DMS153 treated with DMSO at 0.1 percent for 48 hours (cell line): ENCODE measurements around the gene TNNT1.
"Not testable (repeated sequence)": the region's sequence is repeated elsewhere in the genome, so short reads cannot be mapped to it uniquely, and the experiment has no call there.

Experiments
- DNase-seq: peaks from one replicate; lab custom pipeline; 2025; ENCODE audit not compliant: unreplicated experiment; lab: John Stamatoyannopoulos, UW

TNNT1 gene

DNA sequence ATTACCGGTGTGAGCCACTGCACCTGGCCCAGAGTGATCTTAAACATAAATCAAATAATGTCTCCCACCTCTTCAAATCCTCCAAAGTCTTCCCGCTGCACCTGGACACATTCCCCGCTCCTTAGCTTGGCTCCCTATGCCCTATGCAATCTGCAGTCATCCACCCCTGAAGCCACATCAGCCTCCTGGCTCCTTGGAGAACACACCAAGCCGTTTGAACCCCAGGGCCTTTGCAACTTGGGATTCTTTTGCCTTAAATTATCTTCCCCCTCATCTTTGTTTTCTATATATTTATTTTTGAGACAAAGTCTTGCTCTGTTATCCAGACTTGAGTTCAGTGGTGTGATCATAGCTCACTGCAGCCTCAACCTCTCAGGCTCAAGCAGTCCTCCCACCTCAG, 20.1 kb upstream of the TNNT1 start:
- no peak for DNase-seq

DNA sequence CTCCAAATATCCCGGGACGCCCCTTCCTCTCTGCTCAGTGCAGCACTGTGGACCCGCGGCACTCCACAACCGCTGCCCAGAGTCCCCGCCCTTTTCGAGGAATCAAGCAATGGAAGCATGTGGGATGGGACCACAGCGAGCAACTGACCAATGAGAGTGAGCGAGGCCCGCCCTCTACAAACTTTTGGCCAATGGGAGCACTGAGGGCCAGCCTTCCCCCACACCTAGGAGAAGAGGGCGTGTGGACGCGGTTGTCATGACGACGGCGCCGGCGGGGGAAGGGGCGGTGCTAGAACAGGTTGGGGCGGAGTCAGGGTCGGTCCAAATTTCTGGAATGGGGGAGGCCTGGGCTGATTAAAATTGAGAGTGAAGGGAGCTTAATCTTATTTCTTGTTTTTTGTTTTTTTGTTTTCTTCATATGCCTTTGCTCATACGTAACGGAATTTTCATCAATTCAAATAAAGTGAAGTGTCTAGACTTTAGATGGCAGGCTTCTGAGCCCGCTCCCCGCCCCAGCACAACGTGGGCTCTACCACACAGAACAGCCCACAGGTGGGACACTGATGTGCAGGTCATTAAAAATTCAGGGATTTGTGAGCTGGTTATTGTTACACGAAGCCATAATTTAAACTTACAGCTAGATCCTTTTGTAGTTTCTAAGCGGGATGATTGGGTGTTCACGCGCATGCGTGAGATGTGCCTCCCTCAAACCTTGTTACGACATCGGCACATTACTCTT, 17.7 kb upstream of the TNNT1 start, which contains the start of gene DNAAF3:
Gene DNAAF3, minus strand, starts transcription at position 84 of the 739 bp plus-strand sequence. CDS start 200 bp downstream, outside the sequence.
- peak; percentile 97 for DNase-seq

DNA sequence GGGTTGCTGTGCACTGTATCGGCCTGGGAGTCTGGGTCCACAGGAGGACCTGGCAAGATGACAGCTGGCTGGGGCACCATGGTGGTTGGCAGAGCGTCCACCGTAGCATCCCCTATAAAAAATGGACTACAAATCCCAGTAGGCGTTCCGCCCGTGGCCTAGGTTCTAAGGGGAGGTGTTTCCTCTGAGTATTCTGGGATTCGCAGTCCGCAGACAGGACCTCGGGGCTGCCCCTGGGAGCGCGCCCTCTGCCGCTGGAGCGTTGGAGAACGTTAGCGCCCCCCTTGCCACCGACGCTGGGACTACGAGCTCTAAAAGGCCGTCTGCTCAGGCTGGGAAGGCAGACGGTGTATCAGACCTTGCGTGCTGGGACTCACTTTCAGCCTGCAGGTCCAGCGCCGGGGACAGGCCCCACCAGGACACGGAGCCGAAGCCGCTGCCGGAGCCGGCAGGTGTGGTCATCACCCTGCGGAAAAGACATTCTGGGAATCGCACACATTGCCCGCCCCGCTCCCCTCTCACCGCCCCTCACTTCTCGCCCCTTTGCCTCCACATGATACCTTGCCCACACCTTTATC, 17.0 kb upstream of the TNNT1 start:
- peak; percentile 83 for DNase-seq

DNA sequence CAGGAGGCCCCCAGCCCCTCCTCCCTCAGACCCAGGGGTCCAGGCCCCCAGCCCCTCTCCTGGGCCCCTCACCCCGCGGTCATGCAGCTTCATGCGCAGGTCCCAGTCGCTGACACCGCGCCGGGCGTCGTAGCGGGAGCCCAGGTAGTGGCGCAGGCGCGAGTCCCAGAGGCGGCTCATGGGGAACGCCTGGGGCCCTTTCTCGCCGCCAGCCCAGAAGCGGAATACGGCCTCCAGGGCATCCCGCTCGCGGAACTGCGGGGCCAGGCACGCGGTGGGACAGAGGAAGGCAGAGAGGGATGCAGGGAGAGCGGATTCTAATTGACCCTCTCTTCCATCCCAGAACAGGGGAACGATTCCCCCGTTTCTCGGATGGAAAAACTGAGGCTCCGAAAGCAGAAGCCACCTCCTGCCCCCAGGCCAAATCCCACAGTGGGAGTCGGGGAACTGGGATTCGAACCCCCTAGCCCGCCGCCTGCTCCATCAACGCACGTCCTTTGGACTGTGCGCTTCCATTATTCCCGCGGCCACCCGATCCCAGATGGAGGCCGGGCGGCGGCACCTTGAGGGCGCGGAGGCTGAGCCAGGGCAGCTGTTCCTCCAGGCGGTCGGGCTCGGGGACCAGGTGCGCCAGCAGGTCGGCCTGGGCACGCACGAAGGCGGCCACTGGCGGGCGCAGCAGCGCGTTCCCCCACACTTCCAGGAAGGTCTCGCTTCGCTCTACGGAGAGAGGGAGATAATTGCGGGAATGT, 12.7 kb upstream of the TNNT1 start:
- DNase-seq = no peak

DNA sequence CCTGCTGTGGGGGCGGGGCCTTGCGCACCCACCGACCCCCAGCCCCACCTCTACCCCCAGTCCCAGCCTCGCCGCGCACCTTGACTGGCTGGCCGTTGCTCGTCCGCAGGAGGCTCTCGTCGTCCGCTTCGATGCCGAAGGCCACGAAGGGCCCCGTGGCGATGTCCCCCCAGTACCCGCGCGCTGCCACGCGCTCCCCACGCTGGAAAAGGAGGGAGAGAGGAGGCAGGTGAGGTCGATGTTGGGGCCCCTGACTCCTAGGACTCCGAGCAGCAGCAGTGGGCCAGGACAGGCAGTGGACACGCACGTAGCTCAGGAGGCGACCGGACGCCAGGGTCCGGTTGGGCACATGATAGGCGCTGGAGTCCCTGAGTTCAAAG, 12.0 kb upstream of the TNNT1 start:
- no peak for DNase-seq

DNA sequence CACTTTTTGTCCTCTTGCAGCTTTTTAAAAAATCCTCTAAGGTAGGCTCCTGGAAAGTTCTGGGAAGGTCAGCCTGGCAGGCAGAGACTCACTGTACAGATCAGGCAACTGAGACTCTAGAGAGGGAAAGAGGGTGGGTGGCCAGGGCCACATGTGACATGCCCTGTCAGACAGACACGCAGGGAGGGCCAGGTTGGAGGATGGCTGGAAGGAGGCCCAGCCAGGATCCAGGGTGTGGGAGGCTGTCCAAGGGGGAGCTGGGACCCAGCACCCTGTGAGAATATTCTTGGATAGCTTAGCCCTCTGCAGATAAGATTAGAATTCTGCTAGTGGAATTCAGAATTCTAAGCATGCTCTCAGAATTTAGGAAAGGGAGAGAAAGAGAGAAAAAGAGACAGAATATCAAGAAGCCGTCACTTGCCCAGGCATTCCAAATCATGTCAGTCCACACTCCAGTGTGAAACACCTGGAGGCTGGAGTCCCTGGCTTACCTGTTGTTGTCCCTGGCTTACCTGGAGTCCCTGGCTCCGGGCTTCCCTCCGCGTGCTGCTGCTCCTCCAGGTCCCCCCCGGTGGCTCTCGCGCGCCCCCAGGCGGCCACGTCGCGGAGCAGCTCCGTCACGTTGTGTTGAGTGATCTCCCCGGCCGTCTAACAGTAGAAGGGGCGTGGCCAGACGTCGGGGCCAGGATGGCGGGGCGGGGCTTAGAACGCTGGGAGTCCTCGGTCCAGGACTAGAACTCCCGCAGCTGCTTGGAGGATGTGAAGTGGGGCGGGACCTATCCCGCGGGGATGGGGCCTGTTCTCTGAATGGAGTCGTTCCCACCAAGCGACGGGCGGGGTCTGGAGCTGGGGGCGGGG, 11.4 kb upstream of the TNNT1 start:
- peak; percentile 97 for DNase-seq

DNA sequence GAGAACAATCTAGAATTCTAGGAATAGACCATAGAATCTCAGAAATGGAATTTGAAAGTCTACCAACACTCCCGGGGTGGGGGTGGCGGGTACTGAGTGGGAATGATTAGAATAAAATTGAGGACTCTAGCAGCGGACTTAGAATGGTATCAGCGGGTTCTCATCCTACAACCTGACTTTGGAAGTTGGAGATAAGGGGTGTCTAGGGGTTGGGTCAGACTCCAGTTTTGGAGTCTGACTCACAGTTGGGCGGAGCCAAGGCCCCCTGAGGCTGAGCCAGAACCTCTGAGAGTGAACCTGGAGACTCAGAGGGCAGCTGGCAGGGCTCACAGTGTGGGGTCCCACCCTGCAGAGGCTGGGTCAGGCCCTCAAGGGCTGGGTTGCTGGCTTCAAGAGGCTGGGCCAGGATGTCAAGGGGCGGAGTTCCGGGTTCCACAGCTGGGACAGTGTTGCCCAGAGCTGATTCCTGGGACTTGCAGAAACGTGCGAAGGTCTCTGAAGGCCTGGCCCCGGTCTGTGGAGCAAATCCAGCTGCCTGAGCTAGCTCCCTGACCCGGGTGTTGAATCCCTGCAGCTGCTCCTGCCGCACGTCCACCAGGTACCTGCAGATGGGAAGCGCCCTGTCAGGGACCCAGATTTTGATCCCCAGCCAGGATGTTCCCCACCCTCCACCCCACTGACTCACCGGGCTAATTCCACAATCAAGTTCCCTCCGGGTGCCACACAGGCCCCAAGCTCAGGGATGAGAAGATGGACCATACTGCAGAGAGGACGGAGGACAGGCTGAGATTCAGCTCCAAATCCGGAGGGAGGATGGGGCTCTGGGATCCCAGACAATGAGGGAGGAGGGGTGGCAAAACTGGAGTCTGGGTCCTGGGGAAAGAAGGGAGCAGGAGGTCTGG, 10.1 kb upstream of the TNNT1 start:
- no peak for DNase-seq

DNA sequence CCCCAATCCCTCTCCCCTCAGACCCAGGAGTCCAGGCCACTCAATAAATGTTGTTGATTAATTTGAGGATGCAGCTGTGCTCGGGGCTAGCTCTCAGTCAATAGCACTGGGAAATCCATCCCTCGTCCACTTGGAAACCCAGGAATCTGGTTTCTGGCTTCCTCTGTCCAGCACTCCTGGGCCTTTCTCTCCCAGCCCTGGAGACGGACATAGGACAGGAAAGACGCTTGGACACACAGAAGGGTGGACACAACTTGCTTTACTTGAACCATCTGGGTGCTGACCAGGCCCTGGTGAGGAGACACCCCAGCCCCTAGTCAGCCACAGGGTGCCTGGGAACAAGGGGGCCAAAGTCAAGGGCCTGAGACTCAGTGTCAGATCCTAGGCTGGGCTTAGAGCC, 9.4 kb upstream of the TNNT1 start:
- DNase-seq = no peak

DNA sequence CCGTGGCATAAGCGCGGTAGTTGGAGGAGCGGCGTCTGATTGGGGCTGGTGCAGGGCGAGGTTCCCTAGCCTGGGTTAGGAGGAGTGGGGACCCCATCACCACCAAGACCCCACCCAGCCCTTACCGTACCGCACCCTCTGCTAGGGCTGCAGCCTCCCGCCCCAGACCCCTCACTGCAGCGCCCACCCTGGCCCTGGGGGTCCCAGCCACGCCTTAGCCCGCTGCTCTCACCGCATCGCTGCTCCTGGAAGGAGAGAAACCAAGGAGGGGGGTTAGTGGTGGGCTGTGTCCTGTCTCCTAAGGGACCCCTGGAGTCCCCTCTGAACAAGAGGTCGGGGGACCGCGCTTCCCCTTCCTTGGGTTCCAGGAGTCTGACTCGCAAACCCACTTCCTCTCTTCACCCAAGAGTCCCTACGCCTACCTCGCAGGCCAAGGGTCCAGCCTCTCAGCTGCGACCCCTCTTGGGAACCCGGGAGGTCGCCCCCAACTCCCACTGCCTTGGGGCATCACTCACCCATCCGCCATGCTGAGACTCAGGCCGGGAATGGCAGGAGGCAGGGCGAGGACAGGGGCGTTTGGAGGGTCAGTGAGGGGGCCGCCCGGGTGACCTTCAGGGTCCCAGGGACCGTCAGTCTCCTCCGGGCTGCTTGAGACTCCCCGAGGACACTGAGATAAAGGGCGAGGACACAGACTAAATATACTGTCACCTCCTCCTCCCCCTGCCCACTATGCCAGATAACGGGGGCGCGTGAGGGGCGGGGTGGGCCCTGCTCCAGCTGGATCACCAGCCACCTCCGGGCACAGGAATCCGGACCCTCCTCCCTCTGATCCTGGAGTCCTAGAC, 8.3 kb upstream of the TNNT1 start, which contains the start of gene TNNI3:
Gene TNNI3, minus strand, starts transcription at position 669 of the 845 bp plus-strand sequence. Its CDS starts 143 bp downstream, at position 526.
- no peak for DNase-seq

DNA sequence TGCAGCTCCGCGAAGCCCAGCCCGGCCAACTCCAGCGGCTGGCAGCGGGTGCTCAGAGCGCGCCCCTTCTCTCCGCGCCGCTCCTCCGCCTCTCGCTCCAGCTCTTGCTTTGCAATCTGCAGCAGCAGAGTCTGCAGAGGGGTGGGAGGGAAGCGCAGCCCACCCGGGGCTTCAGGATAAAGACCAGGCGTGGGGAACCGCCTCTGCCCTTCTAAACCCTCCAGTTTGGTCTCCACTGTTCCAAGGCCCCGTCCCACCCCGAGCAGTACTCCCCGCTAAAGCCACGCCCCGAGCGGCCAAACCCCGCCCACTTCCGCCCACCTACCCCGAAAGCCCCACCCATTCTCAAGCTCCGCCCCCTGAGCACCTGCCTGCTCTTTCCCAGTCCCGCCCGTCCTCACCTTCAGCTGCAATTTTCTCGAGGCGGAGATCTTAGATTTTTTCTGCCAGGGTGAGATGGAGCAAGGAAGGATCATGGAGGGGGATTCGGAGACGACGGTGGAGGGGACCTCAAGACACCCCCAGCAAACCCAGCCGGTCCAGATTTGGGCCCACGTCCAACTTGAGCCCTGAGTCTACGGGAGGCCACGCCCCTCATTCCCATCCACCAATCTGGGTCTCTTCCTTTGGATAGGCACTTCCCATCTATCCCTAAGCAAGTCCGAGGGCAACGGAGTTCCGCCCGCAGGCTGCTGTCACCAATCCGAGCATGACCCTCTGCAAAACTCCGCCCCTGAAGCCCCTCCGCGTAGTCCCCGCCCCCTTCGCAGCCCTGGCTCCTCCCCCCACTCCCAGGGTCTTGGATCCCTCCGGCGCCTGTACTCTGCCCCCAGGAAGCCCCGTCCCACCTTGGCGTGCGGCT, 7.4 kb upstream of the TNNT1 start:
- DNase-seq = peak; percentile 89

DNA sequence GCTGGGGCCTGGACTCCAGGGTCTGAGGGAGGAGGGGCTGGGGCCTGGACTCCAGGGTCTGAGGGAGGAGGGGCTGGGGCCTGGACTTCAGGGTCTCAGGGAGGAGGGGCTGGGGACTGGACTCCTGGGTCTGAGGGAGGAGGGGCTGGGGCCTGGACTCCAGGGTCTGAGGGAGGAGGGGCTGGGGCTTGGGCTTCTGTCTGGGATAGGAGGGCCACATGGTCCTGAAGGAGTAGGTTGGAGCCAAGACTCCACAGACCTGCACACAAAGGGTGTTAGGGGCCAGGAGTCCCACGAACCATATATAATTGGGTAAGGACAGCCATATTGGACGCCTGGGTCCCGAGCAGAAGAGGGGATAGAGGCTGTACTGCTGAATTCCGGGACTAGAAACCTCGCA, 6.8 kb upstream of the TNNT1 start:
- DNase-seq = not testable (repeated sequence)

DNA sequence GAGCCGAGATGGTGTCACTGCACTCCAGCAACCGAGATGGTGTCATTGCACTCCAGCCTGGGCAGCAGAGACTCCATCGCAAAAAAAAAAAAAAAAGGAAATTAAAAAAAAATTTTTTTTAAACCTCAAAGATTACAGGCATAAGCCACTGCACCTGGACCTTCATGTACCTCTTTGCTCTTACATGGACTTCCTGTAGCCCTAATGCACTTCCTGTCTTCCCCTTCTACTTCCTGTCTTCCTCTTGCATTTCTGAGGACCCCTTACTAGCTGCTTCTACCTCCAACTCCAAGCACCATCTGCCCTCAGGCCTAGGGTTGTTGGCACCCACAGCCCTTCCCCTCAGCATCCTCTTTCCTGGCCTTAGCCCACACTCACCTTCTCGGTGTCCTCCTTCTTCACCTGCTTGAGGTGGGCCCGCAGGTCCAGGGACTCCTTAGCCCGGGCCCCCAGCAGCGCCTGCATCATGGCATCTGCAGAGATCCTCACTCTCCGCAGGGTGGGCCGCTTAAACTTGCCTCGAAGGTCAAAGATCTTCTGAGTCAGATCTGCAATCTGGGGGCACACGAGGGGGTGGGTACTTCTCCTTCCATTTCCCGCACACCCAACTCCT, 4.8 kb upstream of the TNNT1 start:
- DNase-seq = no peak

DNA sequence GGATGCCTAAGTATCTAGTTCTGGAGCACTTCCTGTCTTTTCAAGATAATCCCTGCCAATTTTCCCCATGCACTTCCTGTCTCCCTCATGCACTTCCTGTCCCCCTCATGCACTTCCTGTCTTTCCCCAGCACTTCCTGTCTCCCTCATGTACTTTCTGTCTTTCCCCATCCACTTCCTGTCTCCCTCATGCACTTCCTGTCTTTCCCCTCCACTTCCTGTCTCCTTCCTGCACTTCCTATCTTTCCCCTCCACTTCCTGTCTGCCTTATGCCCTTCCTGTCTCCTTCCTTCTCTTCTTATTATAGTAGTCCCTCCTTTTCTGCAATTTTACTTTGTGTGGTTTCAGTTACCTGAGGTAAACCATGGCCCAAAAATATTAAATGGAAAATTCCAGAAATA, 3.0 kb upstream of the TNNT1 start:
- DNase-seq = no peak

DNA sequence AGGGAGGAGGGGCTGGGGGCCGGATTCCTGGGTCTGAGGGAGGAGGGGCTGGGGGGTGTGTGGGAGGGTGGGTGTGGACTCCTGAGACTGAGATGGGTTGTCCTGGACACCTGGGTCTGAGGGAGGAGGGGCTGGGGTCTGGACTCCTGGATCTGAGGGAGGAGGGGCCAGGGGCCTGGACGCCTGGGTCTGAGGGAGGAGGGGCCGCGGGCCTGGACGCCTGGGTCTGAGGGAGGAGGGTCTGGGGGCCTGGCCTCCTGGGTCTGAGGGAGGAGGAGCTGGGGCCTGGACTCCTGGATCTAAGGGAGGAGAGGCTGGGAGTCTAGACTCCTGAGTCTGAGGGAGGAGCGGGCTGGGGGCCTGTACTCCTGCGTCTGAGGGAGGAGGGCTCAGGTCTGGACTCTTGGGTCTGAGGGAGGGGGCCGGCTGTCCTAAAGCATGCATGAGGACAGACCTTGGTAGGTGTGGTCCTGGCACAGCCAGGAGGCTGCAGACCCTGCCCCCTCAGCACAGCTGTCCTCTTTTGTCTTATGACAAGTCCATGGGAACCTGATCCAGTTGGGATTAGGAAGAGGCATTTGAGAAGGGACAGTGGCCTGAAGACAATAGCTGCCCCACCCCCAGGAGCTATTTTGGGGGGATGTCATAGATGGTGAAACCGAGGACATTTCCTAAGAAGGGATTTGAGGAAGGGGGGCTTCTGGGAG, 1.3 kb downstream of the TNNT1 start:
- DNase-seq = no peak

DNA sequence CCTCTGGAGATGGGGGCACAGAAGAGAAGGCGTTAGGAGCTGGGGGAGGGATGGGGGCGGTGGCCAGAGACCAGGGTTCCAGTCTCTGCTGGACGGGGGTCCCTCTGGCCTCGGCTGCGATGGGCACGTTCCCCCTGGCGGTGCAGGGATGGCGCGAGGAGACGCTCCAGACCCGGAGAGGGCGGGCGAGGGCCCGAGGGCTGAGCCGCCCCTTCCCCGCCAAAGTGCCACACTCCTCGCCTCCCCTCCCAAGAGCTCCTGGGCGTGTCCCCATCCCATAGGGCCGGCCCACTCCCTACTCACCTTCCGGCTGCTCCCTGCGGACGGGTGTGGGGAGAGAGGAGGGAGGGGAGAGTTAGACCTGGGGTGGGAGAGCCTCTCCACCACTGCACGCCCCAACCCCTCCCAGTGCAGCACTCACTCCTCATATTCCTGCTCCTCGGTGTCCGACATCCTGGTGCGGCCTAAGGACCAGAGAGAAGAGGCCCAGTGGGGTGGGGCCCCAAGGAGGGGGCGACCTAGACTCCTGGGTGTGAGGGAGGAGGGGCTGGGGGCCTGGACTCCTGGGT, 2.2 kb downstream of the TNNT1 start:
- DNase-seq = peak; percentile 88

DNA sequence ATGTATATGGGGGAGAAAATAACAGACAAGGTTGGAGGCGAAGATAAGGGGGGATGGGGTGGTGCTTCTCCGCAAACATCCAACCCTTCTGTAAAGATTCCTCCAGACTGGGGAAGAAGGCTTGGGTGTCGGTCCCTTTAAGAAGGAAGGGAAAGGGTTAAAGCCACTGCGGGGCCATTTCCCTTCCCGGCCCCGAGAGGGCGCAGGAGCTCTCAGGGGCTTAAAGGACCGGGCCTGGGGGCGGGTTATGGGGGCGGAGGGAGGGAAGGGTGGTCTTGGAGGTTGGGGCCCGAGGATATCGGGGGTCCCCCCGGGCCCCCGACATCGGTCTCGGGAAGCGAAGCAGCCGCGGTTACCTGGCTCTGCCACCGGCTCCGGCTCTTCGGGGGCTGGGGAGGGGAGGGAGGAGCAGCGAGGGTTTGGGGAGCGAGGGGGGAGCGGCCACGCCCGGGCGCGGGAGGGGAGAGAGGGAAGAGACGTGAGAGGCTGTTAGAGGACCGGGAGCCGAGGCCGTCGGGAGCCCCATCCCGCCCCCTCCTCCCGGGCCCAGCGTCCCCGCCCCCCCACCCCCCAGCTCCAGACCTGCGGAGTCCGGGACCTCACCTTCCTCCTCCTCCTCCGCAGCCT, 2.8 kb downstream of the TNNT1 start:
- DNase-seq = peak; percentile 80
